Panc1 (cell line): ENCODE data around the gene PCDHB9. TPM values are rescaled to one million over a fixed set of nuclear protein-coding genes. Genes with fewer than 3 reads are reported as not detected.
"Not testable (repeated sequence)": the region's sequence is repeated elsewhere in the genome, so short reads cannot be mapped to it uniquely, and the experiment has no call there.

Experiments
- ATAC-seq: fragments of 200-7000 bp; cut with Tn5 transposase; 2 replicates; pipeline ENCODE4 v1.9.1; 2020; ENCODE audit warnings: mild to moderate bottlenecking, moderate library complexity
- BruUV-seq: library from RNA; stranded (reverse); fragments of 400-500 nt; replicated peaks from 2 replicates; lab custom pipeline; 2021; lab: Mats Ljungman, UMichigan
- CTCF ChIA-PET: fragments of 300-600 bp; sonication (Branson Sonifier 250); formaldehyde crosslinking; loops from one replicate; lab custom pipeline; 2022; ENCODE audit warnings: antibody characterized with exemption; lab: Charles Lee
- POLR2A ChIA-PET: fragments of 300-600 bp; sonication (Branson Sonifier 250); formaldehyde crosslinking; loops from one replicate; lab custom pipeline; 2022; ENCODE audit warnings: antibody characterized with exemption; lab: Charles Lee
- DNase-seq: peaks from one replicate; pipeline ENCODE4 v3.0.0-alpha.2; 2010; ENCODE audit warnings: low read depth, low spot score
- H3K27ac ChIP-seq: 2 replicates; pipeline ENCODE4 v1.5.1; 2011; ENCODE audit warnings: mild to moderate bottlenecking, low read length, inconsistent platforms
- H3K27me3 ChIP-seq: fragments of 200-500 bp; sonication (Bioruptor generic); 2 replicates; pipeline ENCODE4 v1.6.0; 2014; ENCODE audit warnings: low read length, inconsistent platforms; ENCODE audit not compliant: control insufficient read depth, insufficient read depth
- H3K36me3 ChIP-seq: fragments of 200-500 bp; sonication (Bioruptor generic); 2 replicates; pipeline ENCODE4 v1.5.1; 2014; ENCODE audit warnings: inconsistent platforms, mild to moderate bottlenecking, low read length, moderate library complexity; ENCODE audit not compliant: control insufficient read depth, insufficient read depth
- H3K4me1 ChIP-seq: 2 replicates; pipeline ENCODE4 v1.5.1; 2011; ENCODE audit warnings: inconsistent platforms, mild to moderate bottlenecking, low read length, moderate library complexity; ENCODE audit not compliant: control insufficient read depth, insufficient read depth
- H3K4me3 ChIP-seq, 2 experiments: 2 replicates each; pipeline ENCODE4 v1.5.1; 2011 to 2012; ENCODE audit warnings: low read depth in 2 of 2, low read length in 2 of 2, mild to moderate bottlenecking in 2 of 2, inconsistent platforms in 1 of 2, moderate library complexity in 1 of 2
- H3K9me3 ChIP-seq: fragments of 200-500 bp; sonication (Bioruptor generic); 2 replicates; pipeline ENCODE4 v1.5.1; 2014; ENCODE audit warnings: low read depth, mild to moderate bottlenecking, inconsistent platforms, low read length, moderate library complexity; ENCODE audit not compliant: control insufficient read depth, insufficient read depth
- CTCF ChIP-seq: fragments of 450-650 bp; IDR thresholded peaks from 2 replicates; pipeline ENCODE4 v1.5.1; 2017; ENCODE audit warnings: mild to moderate bottlenecking
- POLR2AphosphoS5 ChIP-seq: IDR thresholded peaks from 2 replicates; pipeline ENCODE4 v1.6.1; 2012; ENCODE audit warnings: mild to moderate bottlenecking, low read depth, low read length, moderate library complexity
- REST ChIP-seq, 2 experiments: IDR thresholded peaks; 2 replicates each; pipeline ENCODE4 v1.6.1; 2011 to 2012; ENCODE audit warnings: low read depth in 2 of 2, control low read depth in 1 of 2, low read length in 1 of 2, mild to moderate bottlenecking in 1 of 2, moderate library complexity in 1 of 2; ENCODE audit not compliant: insufficient read depth in 1 of 2
- SIN3A ChIP-seq: IDR thresholded peaks from 2 replicates; pipeline ENCODE4 v1.6.1; 2012; ENCODE audit warnings: low read depth, mild to moderate bottlenecking, low read length, moderate library complexity, borderline replicate concordance; ENCODE audit not compliant: insufficient read depth
- TCF7L2 ChIP-seq: IDR thresholded peaks from 2 replicates; pipeline ENCODE4 v1.6.1; 2011; ENCODE audit warnings: mild to moderate bottlenecking, low read depth, low read length, inconsistent platforms
- in situ Hi-C: cut with HindIII; loops from 2 replicates; pipeline ENCODE4 v1.10.0; 2016; ENCODE audit warnings: low sequenced_read_pairs, low pct_unique_long_range_greater_than_20kb
- intact Hi-C: fragments of 100-400 bp; cut with micrococcal nuclease; formaldehyde crosslinking; loops from one replicate; pipeline ENCODE4 v1.10.0; 2022; ENCODE audit not compliant: unreplicated experiment
- total RNA-seq: library from RNA; stranded (reverse); gene quantifications from one replicate; pipeline ENCODE4 v1.2.1, GENCODE V29; 2021; ENCODE audit not compliant: unreplicated experiment

The PCDHB9 gene
- total RNA-seq, 1 experiment from 2014 or later = 1.8 TPM

GRCh38 chr5:141192110-141192725 lies 5.3 kb downstream of the PCDHB9 start, which contains the start of gene PCDHB10:
PCDHB10 (plus strand) TSS chr5:141192353; CDS start chr5:141192553, 200 bp downstream.
- Histone ChIP-seq H3K27ac (no peak within 1 kb of the TSS), H3K36me3 (no peaks in the 10 kb centered on the region), H3K4me3 (peak within 1 kb of the TSS; percentile 17 to 21; a peak in 2 of 4 replicates), H3K9me3 (peaks cover 16% of the 10 kb centered on the region; the same call in 1 of the 2 replicates), H3K27me3 (peaks cover 2% of the 10 kb centered on the region), H3K4me1 (no peaks in the 10 kb centered on the region)
- ChIA-PET CTCF (interaction anchor here (0.8 to 1.0 kb wide), 2 partner anchors 14 to 31 kb away, joined by 3 to 7 read pairs; partner anchors contain the start of gene PCDHB14), POLR2A (no interaction called here)
- TF ChIP-seq CTCF = peak; percentile 84
- no peak for TF ChIP-seq REST (IDR thresholded peaks at IDR 0.05; ENCODE audit: insufficient read depth in 1 of 2, low read depth in 2 of 2, low read length in 1 of 2)
- DNase-seq (no peak), ATAC-seq (peak; percentile 85)
- BruUV-seq = no TSS peak
- intact Hi-C loops = no loop called here
- in situ Hi-C loops = loop anchor here (25.0 kb wide), 2 partner anchors 105 to 145 kb away; partner anchors contain the start of genes PCDHB2, PCDHGA1, PCDHGA2 and PCDHGA3

- BruUV-seq, H3K36me3 ChIP-seq, H3K4me3 ChIP-seq, H3K4me1 ChIP-seq, ATAC-seq, intact Hi-C loops, POLR2A ChIA-PET, DNase-seq, H3K27me3 ChIP-seq, H3K27ac ChIP-seq, CTCF ChIA-PET: not testable (repeated sequence)
- H3K9me3 ChIP-seq = peaks cover 16% of the 10 kb centered on the region; the same call in 1 of the 2 replicates
- in situ Hi-C loops = loop anchor here (25.0 kb wide), 2 partner anchors 107 to 143 kb away; partner anchors contain the start of genes PCDHB2, PCDHGA1, PCDHGA2 and PCDHGA3
These were observed 7.4 kb downstream of the PCDHB9 start for GRCh38 chr5:141194332-141194731.

GRCh38 chr5:141196363-141196762 lies 9.4 kb downstream of the PCDHB9 start:
- ChIA-PET POLR2A (interaction anchor here (0.6 kb wide), 1 partner anchor 29 kb away, joined by 3 read pairs; no protein-coding TSS in a partner anchor), CTCF (interaction anchor here (0.5 to 0.9 kb wide), 3 partner anchors 99 to 354 kb away, joined by 3 read pairs; no protein-coding TSS in a partner anchor)
- no peak for DNase-seq
- intact Hi-C loops (no loop called here), in situ Hi-C loops (loop anchor here (25.0 kb wide), 2 partner anchors 109 to 141 kb away; partner anchors contain the start of genes PCDHB2, PCDHGA1, PCDHGA2 and PCDHGA3)
- Histone ChIP-seq H3K36me3 (no peaks in the 10 kb centered on the region), H3K4me3 (no peak overlapping the region), H3K9me3 (peaks cover 16% of the 10 kb centered on the region; the same call in 1 of the 2 replicates), H3K27ac (no peak overlapping the region), H3K27me3 (peaks cover 2% of the 10 kb centered on the region), H3K4me1 (no peaks in the 10 kb centered on the region)
- no peak for ATAC-seq
- no TSS peak for BruUV-seq
- TF ChIP-seq CTCF (no peak), POLR2AphosphoS5 (no peak), REST (IDR thresholded peaks at IDR 0.05; ENCODE audit: insufficient read depth in 1 of 2, low read depth in 2 of 2, low read length in 1 of 2) (no peak), TCF7L2 (no peak), SIN3A (no peak)
